HEK293 (cell line): Measurements from ENCODE around the gene ZC3H7B.

Experiments used
- ATF2 ChIP-seq: fragments of 450-650 bp; formaldehyde crosslinking; IDR thresholded peaks from 2 replicates; pipeline ENCODE4 v1.5.1; 2016; ENCODE audit warnings: missing biosample characterization, missing genetic modification characterization, low read depth
- REST ChIP-seq: fragments of 450-650 bp; formaldehyde crosslinking; IDR thresholded peaks from 2 replicates; pipeline ENCODE4 v1.5.1; 2016; ENCODE audit warnings: missing biosample characterization, missing genetic modification characterization
- TCF7L2 ChIP-seq: IDR thresholded peaks from 2 replicates; pipeline ENCODE4 v1.6.1; 2011; ENCODE audit warnings: low read depth, mild to moderate bottlenecking, inconsistent platforms, low read length, moderate library complexity, borderline replicate concordance
- WT1 ChIP-seq: fragments of 450-650 bp; formaldehyde crosslinking; IDR thresholded peaks from 2 replicates; pipeline ENCODE4 v1.5.1; 2016; ENCODE audit warnings: missing biosample characterization, missing genetic modification characterization
- ZBTB8A ChIP-seq: fragments of 450-650 bp; formaldehyde crosslinking; IDR thresholded peaks from 2 replicates; pipeline ENCODE4 v1.5.1; 2016; ENCODE audit warnings: missing biosample characterization, missing genetic modification characterization
- ZFP69B ChIP-seq: fragments of 450-650 bp; formaldehyde crosslinking; IDR thresholded peaks from 2 replicates; pipeline ENCODE4 v1.5.1; 2016; ENCODE audit warnings: missing biosample characterization, missing genetic modification characterization
- ZNF530 ChIP-seq: fragments of 450-650 bp; formaldehyde crosslinking; IDR thresholded peaks from 2 replicates; pipeline ENCODE4 v1.5.1; 2016; ENCODE audit warnings: low read depth, missing biosample characterization, missing genetic modification characterization
- ZNF600 ChIP-seq: fragments of 450-650 bp; formaldehyde crosslinking; IDR thresholded peaks from 2 replicates; pipeline ENCODE4 v1.5.1; 2016; ENCODE audit warnings: missing biosample characterization, missing genetic modification characterization
- TF ChIP-seq, protein P1 (sequence below): fragments of 450-650 bp; formaldehyde crosslinking; IDR thresholded peaks from 2 replicates; pipeline ENCODE4 v1.5.1; 2016; ENCODE audit warnings: missing biosample characterization, missing genetic modification characterization
- TF ChIP-seq, protein P2 (sequence below): fragments of 450-650 bp; formaldehyde crosslinking; IDR thresholded peaks from 2 replicates; pipeline ENCODE4 v1.5.1; 2016; ENCODE audit warnings: missing biosample characterization, missing genetic modification characterization
- TF ChIP-seq, protein P3 (sequence below): fragments of 450-650 bp; formaldehyde crosslinking; IDR thresholded peaks from 2 replicates; pipeline ENCODE4 v1.5.1; 2017; ENCODE audit warnings: missing biosample characterization, missing genetic modification characterization

DNA sequence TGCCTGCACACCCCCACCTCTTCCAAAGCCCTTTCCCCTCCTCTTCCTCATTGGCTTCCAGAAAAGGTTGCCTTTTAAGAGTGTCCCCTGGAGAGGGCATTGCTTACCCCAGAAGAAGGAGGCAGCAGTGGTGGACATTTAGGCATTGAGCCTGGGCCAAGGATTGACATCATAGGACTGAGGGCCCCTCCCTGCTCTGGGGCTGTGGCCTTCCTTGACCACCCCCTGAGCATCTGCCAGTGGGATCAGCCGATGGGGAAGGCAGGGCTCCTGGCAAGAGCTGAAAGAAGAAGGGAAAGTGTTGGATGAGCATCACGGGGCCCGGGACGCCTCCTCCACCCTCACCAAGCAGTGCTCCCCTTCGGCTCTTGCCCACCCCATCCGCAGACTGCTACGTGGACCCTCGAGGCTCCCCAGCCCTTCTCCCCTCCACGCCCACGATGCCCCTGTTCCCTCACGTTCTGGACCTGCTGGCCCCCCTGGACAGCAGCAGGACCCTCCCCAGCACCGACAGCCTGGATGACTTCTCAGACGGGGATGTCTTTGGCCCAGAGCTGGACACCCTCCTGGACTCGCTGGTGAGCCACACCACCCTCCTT lies 37.4 kb downstream of the ZC3H7B start:
- TF ChIP-seq, protein P1, sequence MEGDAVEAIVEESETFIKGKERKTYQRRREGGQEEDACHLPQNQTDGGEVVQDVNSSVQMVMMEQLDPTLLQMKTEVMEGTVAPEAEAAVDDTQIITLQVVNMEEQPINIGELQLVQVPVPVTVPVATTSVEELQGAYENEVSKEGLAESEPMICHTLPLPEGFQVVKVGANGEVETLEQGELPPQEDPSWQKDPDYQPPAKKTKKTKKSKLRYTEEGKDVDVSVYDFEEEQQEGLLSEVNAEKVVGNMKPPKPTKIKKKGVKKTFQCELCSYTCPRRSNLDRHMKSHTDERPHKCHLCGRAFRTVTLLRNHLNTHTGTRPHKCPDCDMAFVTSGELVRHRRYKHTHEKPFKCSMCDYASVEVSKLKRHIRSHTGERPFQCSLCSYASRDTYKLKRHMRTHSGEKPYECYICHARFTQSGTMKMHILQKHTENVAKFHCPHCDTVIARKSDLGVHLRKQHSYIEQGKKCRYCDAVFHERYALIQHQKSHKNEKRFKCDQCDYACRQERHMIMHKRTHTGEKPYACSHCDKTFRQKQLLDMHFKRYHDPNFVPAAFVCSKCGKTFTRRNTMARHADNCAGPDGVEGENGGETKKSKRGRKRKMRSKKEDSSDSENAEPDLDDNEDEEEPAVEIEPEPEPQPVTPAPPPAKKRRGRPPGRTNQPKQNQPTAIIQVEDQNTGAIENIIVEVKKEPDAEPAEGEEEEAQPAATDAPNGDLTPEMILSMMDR (tag by site-specific recombination): no peak
- TF ChIP-seq WT1 (no peak), REST (tag by site-specific recombination) (no peak), ATF2 (no peak), ZNF600 (tag by site-specific recombination) (no peak), ZBTB8A (no peak), TCF7L2 (no peak), ZNF530 (no peak), ZFP69B (tag by site-specific recombination) (no peak)
- TF ChIP-seq, protein P2, sequence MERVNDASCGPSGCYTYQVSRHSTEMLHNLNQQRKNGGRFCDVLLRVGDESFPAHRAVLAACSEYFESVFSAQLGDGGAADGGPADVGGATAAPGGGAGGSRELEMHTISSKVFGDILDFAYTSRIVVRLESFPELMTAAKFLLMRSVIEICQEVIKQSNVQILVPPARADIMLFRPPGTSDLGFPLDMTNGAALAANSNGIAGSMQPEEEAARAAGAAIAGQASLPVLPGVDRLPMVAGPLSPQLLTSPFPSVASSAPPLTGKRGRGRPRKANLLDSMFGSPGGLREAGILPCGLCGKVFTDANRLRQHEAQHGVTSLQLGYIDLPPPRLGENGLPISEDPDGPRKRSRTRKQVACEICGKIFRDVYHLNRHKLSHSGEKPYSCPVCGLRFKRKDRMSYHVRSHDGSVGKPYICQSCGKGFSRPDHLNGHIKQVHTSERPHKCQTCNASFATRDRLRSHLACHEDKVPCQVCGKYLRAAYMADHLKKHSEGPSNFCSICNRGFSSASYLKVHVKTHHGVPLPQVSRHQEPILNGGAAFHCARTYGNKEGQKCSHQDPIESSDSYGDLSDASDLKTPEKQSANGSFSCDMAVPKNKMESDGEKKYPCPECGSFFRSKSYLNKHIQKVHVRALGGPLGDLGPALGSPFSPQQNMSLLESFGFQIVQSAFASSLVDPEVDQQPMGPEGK (tag by site-specific recombination): no peak
- TF ChIP-seq, protein P3, sequence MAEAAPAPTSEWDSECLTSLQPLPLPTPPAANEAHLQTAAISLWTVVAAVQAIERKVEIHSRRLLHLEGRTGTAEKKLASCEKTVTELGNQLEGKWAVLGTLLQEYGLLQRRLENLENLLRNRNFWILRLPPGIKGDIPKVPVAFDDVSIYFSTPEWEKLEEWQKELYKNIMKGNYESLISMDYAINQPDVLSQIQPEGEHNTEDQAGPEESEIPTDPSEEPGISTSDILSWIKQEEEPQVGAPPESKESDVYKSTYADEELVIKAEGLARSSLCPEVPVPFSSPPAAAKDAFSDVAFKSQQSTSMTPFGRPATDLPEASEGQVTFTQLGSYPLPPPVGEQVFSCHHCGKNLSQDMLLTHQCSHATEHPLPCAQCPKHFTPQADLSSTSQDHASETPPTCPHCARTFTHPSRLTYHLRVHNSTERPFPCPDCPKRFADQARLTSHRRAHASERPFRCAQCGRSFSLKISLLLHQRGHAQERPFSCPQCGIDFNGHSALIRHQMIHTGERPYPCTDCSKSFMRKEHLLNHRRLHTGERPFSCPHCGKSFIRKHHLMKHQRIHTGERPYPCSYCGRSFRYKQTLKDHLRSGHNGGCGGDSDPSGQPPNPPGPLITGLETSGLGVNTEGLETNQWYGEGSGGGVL (tag by site-specific recombination): no peak
